HG03103 (cell line): ENCODE results near the gene CFAP73.
A peak's percentile ranks its signal among the peaks of the same experiment; 100 is the strongest.

Source experiments
- ATAC-seq: cut with Tn5 transposase; IDR thresholded peaks from one replicate; pipeline ENCODE4 v1.9.1; 2021; ENCODE audit warnings: low read depth; ENCODE audit not compliant: unreplicated experiment

CFAP73 gene

GRCh38 chr12:113162102-113163029 is 12.8 kb downstream of the CFAP73 start:
- no peak for ATAC-seq

- ATAC-seq: no peak
These were observed 13.5 kb downstream of the CFAP73 start for GRCh38 chr12:113163030-113163360.

- no peak for ATAC-seq
These were observed 14.5 kb downstream of the CFAP73 start for GRCh38 chr12:113164014-113164413.

GRCh38 chr12:113165521-113166450 is 16.3 kb downstream of the CFAP73 start:
- no peak for ATAC-seq

GRCh38 chr12:113167868-113168267 is 18.3 kb downstream of the CFAP73 start:
- ATAC-seq: no peak

GRCh38 chr12:113169697-113170096 is 20.2 kb downstream of the CFAP73 start:
- ATAC-seq: no peak

- no peak for ATAC-seq
These were observed 20.9 kb downstream of the CFAP73 start for GRCh38 chr12:113170457-113170856.

- ATAC-seq: no peak
These were observed 21.4 kb downstream of the CFAP73 start for GRCh38 chr12:113170926-113171325.

- ATAC-seq: no peak
These were observed 22.0 kb downstream of the CFAP73 start for GRCh38 chr12:113171543-113171942.

GRCh38 chr12:113172185-113172584 is 22.7 kb downstream of the CFAP73 start:
- ATAC-seq: no peak

GRCh38 chr12:113173081-113173698 is 23.7 kb downstream of the CFAP73 start:
- ATAC-seq: no peak

GRCh38 chr12:113174461-113175384 is 25.2 kb downstream of the CFAP73 start:
- no peak for ATAC-seq

GRCh38 chr12:113179023-113179422 is 29.5 kb downstream of the CFAP73 start:
- no peak for ATAC-seq

GRCh38 chr12:113180333-113180732 is 30.8 kb downstream of the CFAP73 start:
- ATAC-seq: no peak

- no peak for ATAC-seq
These were observed 32.5 kb downstream of the CFAP73 start for GRCh38 chr12:113181975-113182374.

- ATAC-seq: no peak
These were observed 33.6 kb downstream of the CFAP73 start for GRCh38 chr12:113183030-113183589.

GRCh38 chr12:113184098-113184899 is 34.8 kb downstream of the CFAP73 start:
- ATAC-seq: peak; percentile 31

- peak; percentile 72 for ATAC-seq
These were observed 35.3 kb downstream of the CFAP73 start for GRCh38 chr12:113184900-113185179.
